AG04450 (cell line): ENCODE results near the gene WASHC3. TPM values are rescaled to one million over a fixed set of nuclear protein-coding genes. Genes with fewer than 3 reads are reported as not detected.

Experiments used
- CTCF ChIA-PET: fragments of 300-600, 350-600 bp; formaldehyde crosslinking; extraction: SDS; loops from one replicate; lab custom pipeline; 2022; ENCODE audit warnings: antibody characterized with exemption, inconsistent platforms; lab: Charles Lee
- POLR2A ChIA-PET: fragments of 350-600 bp; formaldehyde crosslinking; extraction: SDS; loops from one replicate; lab custom pipeline; 2021; ENCODE audit warnings: antibody characterized with exemption, inconsistent platforms; lab: Yijun Ruan, JAX
- DNase-seq: peaks from one replicate; pipeline ENCODE4 v3.0.0-alpha.2; 2011; ENCODE audit warnings: low read depth, low spot score
- H3K27ac ChIP-seq: one replicate; pipeline ENCODE4 v1.5.1; 2012; ENCODE audit warnings: low read depth, low read length, control low read depth
- H3K27me3 ChIP-seq: one replicate; pipeline ENCODE4 v1.6.0; 2012; ENCODE audit warnings: low read length; ENCODE audit not compliant: control insufficient read depth, insufficient read depth
- H3K4me3 ChIP-seq: 2 replicates; pipeline ENCODE4 v1.5.1; 2011; ENCODE audit warnings: mild to moderate bottlenecking, low read depth, low read length, control low read depth
- H3K9me3 ChIP-seq: 2 replicates; pipeline ENCODE4 v1.5.1; 2012; ENCODE audit warnings: low read length; ENCODE audit not compliant: control insufficient read depth, insufficient read depth
- polyA plus RNA-seq: library from polyadenylated mRNA; depleted of rRNA; stranded (reverse); fragments of >200 nt; gene quantifications from 2 replicates; pipeline ENCODE4 v1.2.3, GENCODE V29; 2011
- TF ChIP-seq, protein P1 (sequence below): IDR thresholded peaks from 2 replicates; pipeline ENCODE4 v1.5.1; 2011; ENCODE audit warnings: low read depth, low read length, control low read depth, inconsistent platforms

The WASHC3 gene
- polyA plus RNA-seq, 1 experiment: 93.8 TPM

DNA sequence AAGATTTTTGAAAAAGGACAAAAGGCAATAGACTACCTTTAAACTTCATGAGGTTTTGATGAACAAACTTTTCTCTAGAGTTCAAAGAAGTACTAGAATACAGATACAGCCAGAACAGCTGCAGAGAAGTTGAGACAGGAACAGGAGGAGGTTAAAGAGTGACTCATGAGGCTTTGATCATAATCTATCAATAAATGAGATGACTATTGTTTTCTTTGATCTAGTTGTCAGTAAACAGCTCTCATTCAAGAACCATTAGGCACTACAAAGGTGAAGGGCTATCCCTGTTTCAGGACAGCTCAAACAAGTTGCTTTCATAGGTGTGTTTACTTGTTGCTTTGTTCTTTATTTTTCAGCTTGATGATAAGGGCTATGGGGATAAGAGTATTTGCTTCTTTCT, 2.4 kb downstream of the WASHC3 start:
- CTCF ChIA-PET: interaction anchor here (1.1 to 1.5 kb wide), 2 partner anchors 119 to 425 kb away, joined by 4 read pairs; no protein-coding TSS in a partner anchor
- DNase-seq: no peak
- no peaks in the 10 kb centered on the region for H3K9me3 ChIP-seq
- POLR2A ChIA-PET: no interaction called here
- no peaks in the 10 kb centered on the region for H3K27me3 ChIP-seq
- no peak overlapping the region for H3K27ac ChIP-seq
- TF ChIP-seq, protein P1, sequence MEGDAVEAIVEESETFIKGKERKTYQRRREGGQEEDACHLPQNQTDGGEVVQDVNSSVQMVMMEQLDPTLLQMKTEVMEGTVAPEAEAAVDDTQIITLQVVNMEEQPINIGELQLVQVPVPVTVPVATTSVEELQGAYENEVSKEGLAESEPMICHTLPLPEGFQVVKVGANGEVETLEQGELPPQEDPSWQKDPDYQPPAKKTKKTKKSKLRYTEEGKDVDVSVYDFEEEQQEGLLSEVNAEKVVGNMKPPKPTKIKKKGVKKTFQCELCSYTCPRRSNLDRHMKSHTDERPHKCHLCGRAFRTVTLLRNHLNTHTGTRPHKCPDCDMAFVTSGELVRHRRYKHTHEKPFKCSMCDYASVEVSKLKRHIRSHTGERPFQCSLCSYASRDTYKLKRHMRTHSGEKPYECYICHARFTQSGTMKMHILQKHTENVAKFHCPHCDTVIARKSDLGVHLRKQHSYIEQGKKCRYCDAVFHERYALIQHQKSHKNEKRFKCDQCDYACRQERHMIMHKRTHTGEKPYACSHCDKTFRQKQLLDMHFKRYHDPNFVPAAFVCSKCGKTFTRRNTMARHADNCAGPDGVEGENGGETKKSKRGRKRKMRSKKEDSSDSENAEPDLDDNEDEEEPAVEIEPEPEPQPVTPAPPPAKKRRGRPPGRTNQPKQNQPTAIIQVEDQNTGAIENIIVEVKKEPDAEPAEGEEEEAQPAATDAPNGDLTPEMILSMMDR: no peak
- no peak overlapping the region for H3K4me3 ChIP-seq

DNA sequence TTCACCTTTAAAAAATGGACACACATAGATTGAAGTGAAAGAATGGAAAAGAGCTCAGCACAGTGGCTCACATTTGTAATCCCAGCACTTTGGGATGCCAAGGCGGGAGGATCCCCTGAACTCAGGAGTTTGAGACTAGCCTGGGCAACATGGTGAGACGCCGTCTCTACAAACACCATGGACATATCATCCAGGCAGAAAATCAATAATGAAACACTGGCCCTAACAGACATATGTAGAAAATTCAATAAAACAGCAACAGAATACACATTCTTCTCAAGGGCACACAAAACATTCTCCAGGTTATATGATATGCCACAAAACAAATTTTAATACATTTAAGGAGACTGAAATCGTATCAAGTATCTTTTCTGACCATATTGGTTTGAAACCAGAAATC, 7.4 kb downstream of the WASHC3 start:
- POLR2A ChIA-PET: no interaction called here

DNA sequence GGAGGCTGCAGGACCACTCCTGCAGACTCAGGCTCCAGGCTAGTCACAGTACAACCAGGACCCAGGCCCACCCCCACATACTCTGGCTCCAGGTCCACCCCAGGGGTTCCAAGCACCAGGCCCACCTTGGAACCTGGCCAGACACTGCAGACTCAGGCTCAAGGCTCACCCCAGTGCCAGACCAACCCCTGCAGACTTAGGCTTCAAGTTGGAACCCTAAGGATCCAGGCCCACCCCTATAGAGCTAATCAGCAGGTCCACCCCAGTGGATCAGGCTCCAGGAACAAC, 8.8 kb downstream of the WASHC3 start:
- Histone ChIP-seq H3K27ac (no peak overlapping the region), H3K27me3 (no peaks in the 10 kb centered on the region), H3K9me3 (no peaks in the 10 kb centered on the region), H3K4me3 (no peak overlapping the region)
- TF ChIP-seq, protein P1: no peak
- ChIA-PET CTCF (no interaction called here), POLR2A (no interaction called here)
- no peak for DNase-seq

More for the DNA sequence above, 7.4 kb downstream of the WASHC3 start:
- Histone ChIP-seq H3K9me3 (no peaks in the 10 kb centered on the region), H3K27ac (no peak overlapping the region), H3K4me3 (no peak overlapping the region), H3K27me3 (no peaks in the 10 kb centered on the region)
- DNase-seq: no peak
- CTCF ChIA-PET: interaction anchor here (1.2 kb wide), 1 partner anchor 115 kb away, joined by 4 read pairs; no protein-coding TSS in a partner anchor
- TF ChIP-seq, protein P1: no peak

DNA sequence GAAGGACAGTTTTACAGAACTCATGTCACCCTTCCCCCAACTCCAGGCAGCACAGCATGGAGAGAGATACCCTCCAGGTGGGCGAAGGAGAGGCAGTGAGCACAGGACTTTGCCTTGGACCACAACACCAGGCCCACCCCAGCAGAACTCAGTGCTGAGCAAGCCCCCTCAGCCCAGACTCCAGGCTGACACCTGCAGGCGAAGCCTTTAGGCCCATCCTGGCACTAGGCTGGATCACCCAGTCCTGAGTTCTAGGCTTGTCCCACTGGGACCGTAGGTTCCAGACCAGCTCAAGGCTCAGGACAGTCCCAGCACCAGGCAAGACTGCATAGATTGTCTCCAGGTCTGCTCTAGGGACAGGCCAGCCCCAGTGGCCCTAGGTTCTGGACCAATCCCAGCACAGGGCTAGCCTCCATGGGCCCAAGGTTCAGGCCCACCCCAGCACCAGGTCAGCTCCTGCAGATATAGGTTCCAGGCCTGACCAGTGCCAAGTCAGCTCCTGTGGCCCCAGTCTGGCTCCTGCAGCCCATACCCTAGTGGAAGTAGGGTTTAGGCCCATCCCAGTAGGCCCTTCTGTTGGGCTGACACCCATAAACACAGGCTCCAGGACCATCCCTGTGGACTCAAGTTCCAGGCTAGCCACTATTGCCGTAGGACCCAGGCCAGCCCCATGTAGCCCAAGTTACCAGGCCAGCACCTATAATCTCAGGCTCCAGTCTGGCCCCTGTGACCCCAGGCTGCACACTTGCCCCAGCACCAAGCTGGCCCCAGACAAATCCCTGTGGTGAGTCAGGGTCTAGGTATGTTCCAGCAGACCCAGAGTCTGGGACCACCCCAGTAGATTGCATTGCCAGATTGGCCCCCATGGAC, 9.4 kb downstream of the WASHC3 start:
- H3K4me3 ChIP-seq: no peak overlapping the region
- CTCF ChIA-PET: no interaction called here
- no peak for DNase-seq
- H3K27ac ChIP-seq: no peak overlapping the region
- no peaks in the 10 kb centered on the region for H3K27me3 ChIP-seq
- H3K9me3 ChIP-seq: no peaks in the 10 kb centered on the region
- POLR2A ChIA-PET: no interaction called here
- TF ChIP-seq, protein P1: no peak

GRCh38 chr12:102051431-102051965, 10.3 kb downstream of the WASHC3 start:
- H3K4me3 ChIP-seq: no peak overlapping the region
- TF ChIP-seq, protein P1: no peak
- H3K27me3 ChIP-seq: no peaks in the 10 kb centered on the region
- H3K27ac ChIP-seq: no peak overlapping the region
- CTCF ChIA-PET: no interaction called here
- H3K9me3 ChIP-seq: no peaks in the 10 kb centered on the region
- POLR2A ChIA-PET: interaction anchor here (1.2 kb wide), 1 partner anchor 11 kb away, joined by 8 read pairs; the partner anchor contains the start of gene WASHC3
- DNase-seq: no peak
